HL-60 (cell line): ENCODE measurements around the gene MTREX.

Source experiments
- DNase-seq, 2 experiments: peaks; one replicate each; pipeline ENCODE4 v3.0.0-alpha.2; 2010 to 2020; ENCODE audit warnings: low read depth in 1 of 2, low spot score in 1 of 2
- H3K27ac ChIP-seq: fragments of 250-450 bp; sonication (Bioruptor Pico); replicated peaks from 2 replicates; pipeline ENCODE4 v1.5.1; 2020; ENCODE audit warnings: mild to moderate bottlenecking, moderate library complexity
- H3K27me3 ChIP-seq: fragments of 250-450 bp; sonication (Bioruptor Pico); 2 replicates; pipeline ENCODE4 v1.5.1; 2021; ENCODE audit warnings: mild to moderate bottlenecking, moderate library complexity; ENCODE audit not compliant: insufficient read depth, poor library complexity, severe bottlenecking
- H3K4me3 ChIP-seq: replicated peaks from 2 replicates; pipeline ENCODE4 v1.5.1; 2011; ENCODE audit warnings: mild to moderate bottlenecking, control low read depth, low read length; ENCODE audit not compliant: insufficient read depth
- CTCF ChIP-seq: IDR thresholded peaks from one replicate; pipeline ENCODE4 v1.5.1; 2011; ENCODE audit warnings: low read length, control low read depth, inconsistent platforms; ENCODE audit not compliant: insufficient read depth
- GABPA ChIP-seq: IDR thresholded peaks from 2 replicates; pipeline ENCODE4 v1.6.1; 2012; ENCODE audit warnings: low read depth
- POLR2AphosphoS5 ChIP-seq: IDR thresholded peaks from 2 replicates; pipeline ENCODE4 v1.6.1; 2012; ENCODE audit warnings: low read depth
- REST ChIP-seq: IDR thresholded peaks from 2 replicates; pipeline ENCODE4 v1.6.1; 2012; ENCODE audit warnings: low read depth; ENCODE audit not compliant: insufficient replicate concordance
- SPI1 ChIP-seq: IDR thresholded peaks from 2 replicates; pipeline ENCODE4 v1.6.1; 2012; ENCODE audit warnings: low read depth, mild to moderate bottlenecking, borderline replicate concordance

MTREX gene

GRCh38 chr5:55278778-55279177 is 29.0 kb upstream of the MTREX start:
- H3K27ac ChIP-seq, result no peak overlapping the region
- no peak overlapping the region for H3K4me3 ChIP-seq
- no peaks in the 10 kb centered on the region for H3K27me3 ChIP-seq
- DNase-seq, result no peak
- TF ChIP-seq GABPA (no peak), POLR2AphosphoS5 (no peak), REST (no peak), SPI1 (no peak), CTCF (no peak)

- Histone ChIP-seq H3K27ac (no peak overlapping the region), H3K27me3 (no peaks in the 10 kb centered on the region), H3K4me3 (no peak overlapping the region)
- TF ChIP-seq CTCF (no peak), GABPA (no peak), SPI1 (no peak), REST (no peak), POLR2AphosphoS5 (no peak)
- DNase-seq, result no peak
Observed at GRCh38 chr5:55286411-55286933, 21.3 kb upstream of the MTREX start.

GRCh38 chr5:55289808-55290207 is 18.0 kb upstream of the MTREX start:
- DNase-seq, result no peak
- H3K27ac ChIP-seq, result no peak overlapping the region
- no peak overlapping the region for H3K4me3 ChIP-seq
- no peaks in the 10 kb centered on the region for H3K27me3 ChIP-seq
- TF ChIP-seq REST, result no peak
- TF ChIP-seq SPI1, result no peak
- TF ChIP-seq GABPA, result no peak
- no peak for TF ChIP-seq CTCF
- no peak for TF ChIP-seq POLR2AphosphoS5
